RWPE1 (cell line): ENCODE data around the gene GFRAL.
A peak's percentile ranks its signal among the peaks of the same experiment; 100 is the strongest.

ENCODE experiments used
- CTCF ChIA-PET: fragments of 350-600 bp; sonication (Branson Sonifier 250); formaldehyde crosslinking; extraction: SDS; loops from one replicate; lab custom pipeline; 2021; lab: Yijun Ruan, JAX
- POLR2A ChIA-PET: fragments of 400-600 bp; formaldehyde crosslinking; extraction: SDS; loops from one replicate; lab custom pipeline; 2020; ENCODE audit warnings: antibody characterized with exemption; ENCODE audit not compliant: low non-redundant PET; lab: Yijun Ruan, JAX
- DNase-seq: peaks from one replicate; pipeline ENCODE4 v3.0.0; 2012; ENCODE audit warnings: low spot score
- H3K27ac ChIP-seq: fragments of 450-650 bp; 2 replicates; pipeline ENCODE4 v1.5.1; 2017
- CTCF ChIP-seq: fragments of 450-650 bp; conservative IDR thresholded peaks from 2 replicates; pipeline ENCODE4 v1.5.1; 2017; ENCODE audit warnings: low read depth, mild to moderate bottlenecking

GFRAL gene

GRCh38 chr6:55405474-55406235 is 78.4 kb downstream of the GFRAL start:
- H3K27ac ChIP-seq = no peak overlapping the region
- DNase-seq = no peak
- TF ChIP-seq CTCF = no peak
- POLR2A ChIA-PET = no interaction called here
- CTCF ChIA-PET = no interaction called here

GRCh38 chr6:55410674-55411073 is 83.4 kb downstream of the GFRAL start:
- H3K27ac ChIP-seq = no peak overlapping the region
- DNase-seq = no peak
- CTCF ChIA-PET = no interaction called here
- no peak for TF ChIP-seq CTCF
- POLR2A ChIA-PET = no interaction called here

GRCh38 chr6:55423933-55424332 is 96.7 kb downstream of the GFRAL start:
- no peak overlapping the region for H3K27ac ChIP-seq
- CTCF ChIA-PET = interaction anchor here (0.8 kb wide), 1 partner anchor 183 kb away, joined by 3 read pairs; no protein-coding TSS in a partner anchor
- POLR2A ChIA-PET = no interaction called here
- DNase-seq = no peak
- no peak for TF ChIP-seq CTCF

- TF ChIP-seq CTCF = no peak
- ChIA-PET CTCF (no interaction called here), POLR2A (no interaction called here)
- H3K27ac ChIP-seq = no peak overlapping the region
- DNase-seq = peak; percentile 3
Observed at GRCh38 chr6:55433446-55434130, 106.3 kb downstream of the GFRAL start.

- TF ChIP-seq CTCF = no peak
- DNase-seq = no peak
- POLR2A ChIA-PET = no interaction called here
- no peak overlapping the region for H3K27ac ChIP-seq
- CTCF ChIA-PET = no interaction called here
Observed at GRCh38 chr6:55437141-55437540, 109.9 kb downstream of the GFRAL start.

GRCh38 chr6:55438203-55438602 is 110.9 kb downstream of the GFRAL start:
- DNase-seq = no peak
- POLR2A ChIA-PET = no interaction called here
- TF ChIP-seq CTCF = no peak
- H3K27ac ChIP-seq = no peak overlapping the region
- CTCF ChIA-PET = no interaction called here
